ENCODE results near the gene FAM171A1.
"Not testable (repeated sequence)": the region's sequence is repeated elsewhere in the genome, so short reads cannot be mapped to it uniquely, and the experiment has no call there.

FAM171A1 gene

GRCh38 chr10:15344876-15345285, 26.2 kb downstream of the FAM171A1 start:
- no peak for DNase-seq (ENCODE audit: low read depth, low spot score)

- no peak for DNase-seq (ENCODE audit: low read depth, low spot score)
Observed at GRCh38 chr10:15344256-15344875, 26.7 kb downstream of the FAM171A1 start.

GRCh38 chr10:15342970-15343369, 28.1 kb downstream of the FAM171A1 start:
- DNase-seq (ENCODE audit: low read depth, low spot score): no peak

- no peak for DNase-seq (ENCODE audit: low read depth, low spot score)
Observed at GRCh38 chr10:15341502-15342128, 29.5 kb downstream of the FAM171A1 start.

- DNase-seq (ENCODE audit: low read depth, low spot score): no peak
Observed at GRCh38 chr10:15339892-15340291, 31.2 kb downstream of the FAM171A1 start.

- DNase-seq (ENCODE audit: low read depth, low spot score): not testable (repeated sequence)
Observed at GRCh38 chr10:15337441-15337923, 33.6 kb downstream of the FAM171A1 start.

- DNase-seq (ENCODE audit: low read depth, low spot score): no peak
Observed at GRCh38 chr10:15336211-15336610, 34.9 kb downstream of the FAM171A1 start.

GRCh38 chr10:15335508-15335907, 35.6 kb downstream of the FAM171A1 start:
- no peak for DNase-seq (ENCODE audit: low read depth, low spot score)

GRCh38 chr10:15334650-15335323, 36.3 kb downstream of the FAM171A1 start:
- no peak for DNase-seq (ENCODE audit: low read depth, low spot score)

GRCh38 chr10:15333909-15334649, 37.0 kb downstream of the FAM171A1 start:
- no peak for DNase-seq (ENCODE audit: low read depth, low spot score)

GRCh38 chr10:15333181-15333580, 37.9 kb downstream of the FAM171A1 start:
- DNase-seq (ENCODE audit: low read depth, low spot score): not testable (repeated sequence)

GRCh38 chr10:15331461-15331860, 39.6 kb downstream of the FAM171A1 start:
- no peak for DNase-seq (ENCODE audit: low read depth, low spot score)

- DNase-seq (ENCODE audit: low read depth, low spot score): no peak
Observed at GRCh38 chr10:15329437-15329836, 41.7 kb downstream of the FAM171A1 start.

GRCh38 chr10:15325944-15326284, 45.2 kb downstream of the FAM171A1 start:
- no peak for DNase-seq (ENCODE audit: low read depth, low spot score)

GRCh38 chr10:15325243-15325943, 45.7 kb downstream of the FAM171A1 start:
- DNase-seq (ENCODE audit: low read depth, low spot score): no peak

- DNase-seq (ENCODE audit: low read depth, low spot score): no peak
Observed at GRCh38 chr10:15324611-15325010, 46.5 kb downstream of the FAM171A1 start.

GRCh38 chr10:15324113-15324512, 47.0 kb downstream of the FAM171A1 start:
- DNase-seq (ENCODE audit: low read depth, low spot score): no peak

GRCh38 chr10:15322356-15322755, 48.7 kb downstream of the FAM171A1 start:
- no peak for DNase-seq (ENCODE audit: low read depth, low spot score)

GRCh38 chr10:15321431-15322341, 49.4 kb downstream of the FAM171A1 start:
- DNase-seq (ENCODE audit: low read depth, low spot score): no peak

- no peak for DNase-seq (ENCODE audit: low read depth, low spot score)
Observed at GRCh38 chr10:15320522-15321203, 50.4 kb downstream of the FAM171A1 start.

Measured in brain pericyte (primary cell).